HG03039 (cell line): Measurements from ENCODE around the gene PURA.
A peak's percentile ranks its signal among the peaks of the same experiment; 100 is the strongest.

ENCODE experiments used
- ATAC-seq: cut with Tn5 transposase; IDR thresholded peaks from one replicate; pipeline ENCODE4 v1.9.1; 2021; ENCODE audit warnings: mild to moderate bottlenecking, moderate library complexity; ENCODE audit not compliant: unreplicated experiment

The PURA gene

GRCh38 chr5:140109759-140110645 lies 3.9 kb upstream of the PURA start:
- no peak for ATAC-seq

- ATAC-seq, result no peak
These were observed 3.3 kb upstream of the PURA start for GRCh38 chr5:140110646-140110957.

GRCh38 chr5:140111011-140111858 lies 2.7 kb upstream of the PURA start:
- ATAC-seq, result no peak

DNA sequence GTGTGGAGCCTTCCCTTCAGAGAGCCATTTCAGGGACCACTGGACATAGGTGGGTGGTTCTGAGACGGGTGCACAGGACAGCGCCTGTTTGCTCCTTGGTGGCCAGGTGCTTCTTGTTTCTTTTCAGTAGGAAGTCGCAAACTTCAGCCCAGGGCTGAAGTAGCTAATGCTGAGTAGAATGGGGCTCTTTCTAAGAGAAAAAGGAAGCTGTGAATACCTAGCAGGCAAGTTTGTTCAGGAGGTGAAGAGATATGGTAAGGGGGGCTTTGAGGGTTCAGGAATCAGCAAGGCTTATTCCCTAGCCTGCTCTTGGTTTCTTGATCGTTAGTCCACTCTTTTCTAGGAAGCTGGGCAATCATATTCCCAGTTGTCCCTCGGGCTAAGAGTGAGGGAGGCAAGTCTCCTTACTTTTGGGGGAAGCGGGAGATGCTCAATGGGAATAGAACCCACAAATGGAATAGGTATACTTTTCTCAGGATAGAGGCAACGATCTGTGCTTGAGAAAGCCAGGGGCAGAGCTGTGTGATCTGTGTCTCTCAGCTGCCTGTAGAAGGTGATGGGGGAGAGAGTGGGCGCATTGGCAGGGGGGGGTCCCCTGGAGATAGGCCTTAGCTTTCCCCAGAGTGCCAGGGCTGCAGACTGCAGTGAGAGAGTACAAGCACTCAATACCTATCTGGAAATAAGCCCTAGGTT lies 1.9 kb upstream of the PURA start:
- no peak for ATAC-seq

DNA sequence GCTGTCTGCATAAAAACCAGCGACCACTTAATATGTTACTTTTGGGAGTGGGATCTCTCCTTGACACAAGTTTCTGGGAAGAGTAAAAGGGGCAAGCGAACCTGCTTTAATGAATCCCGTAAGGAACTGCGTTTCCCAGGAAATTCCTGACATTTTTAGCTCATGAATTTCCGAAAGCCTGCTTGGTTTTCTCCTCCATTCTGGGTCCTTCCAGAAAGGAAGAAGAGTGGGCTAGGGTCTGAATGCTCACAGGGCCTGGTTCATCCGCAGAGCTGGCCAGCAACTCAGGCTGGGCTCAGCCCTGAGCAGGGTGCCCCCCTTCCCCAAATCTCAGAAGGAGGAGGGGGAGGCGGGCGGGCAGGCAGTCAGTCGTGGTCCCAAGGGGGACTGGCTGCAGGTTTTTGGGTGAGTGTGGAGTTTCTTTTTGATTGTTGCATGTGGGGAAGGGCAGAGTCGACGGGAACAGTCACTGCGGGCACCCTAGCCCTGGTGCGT lies 1.2 kb upstream of the PURA start:
- ATAC-seq, result no peak

- no peak for ATAC-seq
These were observed 670 bp upstream of the PURA start for GRCh38 chr5:140113180-140113698.

DNA sequence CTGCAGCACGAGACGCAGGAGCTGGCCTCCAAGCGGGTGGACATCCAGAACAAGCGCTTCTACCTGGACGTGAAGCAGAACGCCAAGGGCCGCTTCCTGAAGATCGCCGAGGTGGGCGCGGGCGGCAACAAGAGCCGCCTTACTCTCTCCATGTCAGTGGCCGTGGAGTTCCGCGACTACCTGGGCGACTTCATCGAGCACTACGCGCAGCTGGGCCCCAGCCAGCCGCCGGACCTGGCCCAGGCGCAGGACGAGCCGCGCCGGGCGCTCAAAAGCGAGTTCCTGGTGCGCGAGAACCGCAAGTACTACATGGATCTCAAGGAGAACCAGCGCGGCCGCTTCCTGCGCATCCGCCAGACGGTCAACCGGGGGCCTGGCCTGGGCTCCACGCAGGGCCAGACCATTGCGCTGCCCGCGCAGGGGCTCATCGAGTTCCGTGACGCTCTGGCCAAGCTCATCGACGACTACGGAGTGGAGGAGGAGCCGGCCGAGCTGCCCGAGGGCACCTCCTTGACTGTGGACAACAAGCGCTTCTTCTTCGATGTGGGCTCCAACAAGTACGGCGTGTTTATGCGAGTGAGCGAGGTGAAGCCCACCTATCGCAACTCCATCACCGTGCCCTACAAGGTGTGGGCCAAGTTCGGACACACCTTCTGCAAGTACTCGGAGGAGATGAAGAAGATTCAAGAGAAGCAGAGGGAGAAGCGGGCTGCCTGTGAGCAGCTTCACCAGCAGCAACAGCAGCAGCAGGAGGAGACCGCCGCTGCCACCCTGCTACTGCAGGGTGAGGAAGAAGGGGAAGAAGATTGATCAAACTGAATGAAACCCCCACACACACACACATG lies 654 bp downstream of the PURA start:
- ATAC-seq, result peak; percentile 33

- ATAC-seq, result no peak
These were observed 1.2 kb downstream of the PURA start for GRCh38 chr5:140115186-140115500.

GRCh38 chr5:140116716-140117115 lies 2.8 kb downstream of the PURA start:
- ATAC-seq, result no peak

DNA sequence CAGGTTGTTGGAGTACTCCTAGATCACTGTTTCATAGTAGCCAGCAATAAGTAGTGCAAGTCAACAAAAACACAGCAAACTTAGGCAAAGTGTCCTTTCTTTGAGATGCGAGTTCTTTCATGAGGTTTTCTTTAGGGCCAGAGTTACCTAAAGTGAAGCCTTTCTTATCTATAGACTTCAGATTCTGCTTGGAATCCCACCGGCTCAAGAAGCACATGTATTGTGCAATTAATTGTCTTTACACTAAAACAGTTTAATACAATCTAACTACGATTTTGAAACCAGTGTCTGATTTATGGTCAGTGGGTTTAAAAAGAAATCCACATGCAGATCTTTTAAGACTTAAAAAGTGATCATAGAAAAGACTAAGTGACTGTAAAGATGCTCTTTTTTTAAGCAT lies 3.6 kb downstream of the PURA start:
- no peak for ATAC-seq

DNA sequence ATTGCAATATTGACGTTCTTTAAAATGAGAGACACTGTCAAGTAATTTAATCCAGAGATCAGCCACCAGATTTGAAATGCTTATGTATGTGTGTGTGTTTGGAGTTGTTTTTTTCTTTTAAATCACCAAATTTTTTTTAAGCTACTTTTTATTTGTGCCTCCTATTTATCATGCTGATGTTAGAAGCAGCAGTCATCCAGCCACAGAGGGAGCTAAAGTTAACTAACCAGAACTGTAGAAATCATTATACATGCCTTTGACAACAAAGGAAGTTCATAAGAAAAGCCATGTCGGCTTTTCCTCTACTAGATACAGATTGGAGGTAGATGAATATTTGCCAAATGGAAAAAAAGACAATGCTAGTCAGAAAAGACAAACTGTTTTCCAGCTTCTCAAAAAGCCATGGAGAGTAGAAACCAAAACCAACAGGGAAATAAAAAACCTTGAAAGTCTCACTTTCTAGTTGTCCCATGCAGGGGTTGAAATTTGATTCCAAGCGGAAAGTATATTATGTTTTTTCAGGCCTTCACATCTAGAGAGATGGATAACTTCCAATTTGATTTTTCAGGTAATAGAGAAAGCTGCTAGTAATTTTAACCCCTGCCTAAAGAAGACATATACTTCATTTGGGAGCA lies 4.5 kb downstream of the PURA start:
- no peak for ATAC-seq

DNA sequence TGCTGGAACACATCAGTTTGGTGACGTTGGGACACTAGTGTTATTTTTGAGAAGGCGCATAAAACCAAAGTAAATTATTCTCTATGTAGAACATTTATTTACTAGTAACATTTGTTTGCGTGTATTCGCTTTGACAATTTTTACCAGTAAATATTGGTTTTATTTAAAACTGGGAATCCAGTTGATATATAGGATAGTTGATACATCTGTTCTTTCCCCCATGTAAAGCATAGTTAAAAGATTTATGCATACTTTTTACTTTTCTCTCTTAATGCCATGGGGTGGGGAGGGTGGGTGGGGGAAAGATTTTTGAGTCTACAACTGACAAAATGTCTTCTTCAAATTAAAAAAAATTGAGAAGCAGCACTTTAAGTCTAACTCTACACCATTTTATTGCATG lies 11.7 kb downstream of the PURA start, which contains the start of gene IGIP:
IGIP (plus strand) TSS at position 301 of the 400 bp plus-strand sequence. CDS start 2,540 bp downstream, outside the sequence.
- ATAC-seq, result no peak

GRCh38 chr5:140126315-140127012 lies 12.6 kb downstream of the PURA start:
- ATAC-seq, result no peak

DNA sequence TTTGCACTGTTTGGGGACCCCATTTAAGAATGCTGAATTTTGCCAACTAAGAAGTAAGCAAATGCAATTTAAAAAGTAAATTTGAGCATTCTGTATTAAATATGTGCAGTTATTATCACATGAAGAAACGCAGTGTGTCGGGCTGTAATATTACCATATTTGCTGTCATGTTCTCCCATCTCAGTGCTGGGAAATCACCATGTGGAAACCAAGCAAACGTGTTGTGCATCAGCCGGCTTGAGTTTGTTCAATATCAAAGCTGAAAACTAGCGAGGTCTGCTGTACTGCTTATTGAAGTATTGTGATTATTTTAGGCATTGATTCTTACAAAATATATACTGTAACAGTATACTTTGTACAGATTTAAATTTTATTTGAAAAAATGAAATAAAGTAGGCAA lies 14.5 kb downstream of the PURA start:
- ATAC-seq, result no peak

DNA sequence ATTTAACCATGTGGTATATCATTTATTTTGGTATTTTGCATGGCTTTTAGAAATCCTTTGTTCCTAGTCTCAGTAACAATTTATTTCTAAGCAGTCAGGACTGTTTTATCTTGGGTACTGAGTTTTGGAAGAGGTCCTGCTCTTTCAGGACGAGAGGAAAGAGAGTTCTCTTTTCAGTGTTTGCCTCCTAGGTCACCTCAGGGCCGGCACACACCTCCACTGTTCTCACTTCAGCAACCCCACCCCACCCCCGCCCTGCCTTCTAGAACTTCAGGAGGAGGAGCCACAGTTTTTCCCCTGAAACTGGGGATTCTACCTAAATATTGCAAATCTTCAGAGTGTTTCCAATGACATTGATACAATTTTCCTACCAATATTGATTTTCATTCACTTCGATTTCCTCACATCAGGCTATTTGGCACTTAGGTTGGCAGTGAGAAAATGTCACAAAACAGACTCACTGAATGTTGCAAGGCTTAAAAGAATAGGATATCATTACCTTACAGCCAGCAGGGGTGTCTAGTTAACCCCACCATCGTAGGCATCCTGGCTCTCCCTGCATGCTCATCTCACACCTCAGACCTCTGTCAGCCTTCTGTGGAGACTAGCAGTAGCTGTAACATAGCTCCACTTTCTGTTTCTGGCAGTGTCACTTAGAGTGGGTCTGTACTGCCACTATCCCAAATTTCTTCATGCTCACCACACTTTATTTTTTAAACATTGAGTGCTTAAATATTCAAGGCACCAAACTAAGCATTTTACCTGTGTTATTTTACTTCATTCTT lies 17.2 kb downstream of the PURA start:
- ATAC-seq, result no peak

DNA sequence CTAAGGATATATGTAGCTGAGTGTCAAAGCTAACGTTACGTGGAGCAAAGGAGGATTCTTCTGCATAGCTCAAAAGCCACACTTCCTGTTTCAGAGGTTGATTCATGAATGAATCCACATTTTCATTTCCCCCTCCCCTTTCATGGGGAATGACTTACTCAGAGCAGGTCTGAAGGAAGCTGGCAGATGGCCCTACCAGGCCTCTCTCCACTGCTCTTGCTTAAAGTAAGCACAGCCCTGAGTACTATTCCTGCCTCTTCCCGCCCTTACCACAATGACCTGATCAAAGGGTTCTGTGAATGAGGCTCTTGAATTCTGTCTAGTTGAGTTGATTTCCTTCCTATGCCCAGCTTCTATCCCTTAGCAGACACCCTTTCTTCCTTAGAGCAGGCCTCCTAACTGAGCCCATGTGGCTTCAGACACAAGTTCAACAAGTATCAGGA lies 18.1 kb downstream of the PURA start:
- no peak for ATAC-seq

GRCh38 chr5:140133514-140134167 lies 19.7 kb downstream of the PURA start:
- ATAC-seq, result no peak
